CD4-positive, alpha-beta T cell (primary cell): ENCODE data around the gene TTC28. TPM values are rescaled to one million over a fixed set of nuclear protein-coding genes. Genes with fewer than 3 reads are reported as not detected.

Source experiments
- ATAC-seq: fragments of 200-7000 bp; cut with Tn5 transposase; one replicate; pipeline ENCODE4 v1.10.0; 2022; ENCODE audit warnings: mild to moderate bottlenecking; ENCODE audit not compliant: poor library complexity
- CTCF ChIA-PET: fragments of 350-600 bp; sonication (Branson Sonifier 250); formaldehyde crosslinking; loops from one replicate; lab custom pipeline; 2021; ENCODE audit warnings: antibody characterized with exemption, inconsistent platforms; lab: Charles Lee
- POLR2A ChIA-PET: fragments of 350-600 bp; sonication (Branson Sonifier 250); formaldehyde crosslinking; loops from one replicate; lab custom pipeline; 2021; ENCODE audit warnings: antibody characterized with exemption, inconsistent platforms; lab: Charles Lee
- DNase-seq, 14 experiments: peaks; one replicate each; pipeline ENCODE4 v3.0.0-alpha.2; 2013 to 2020; ENCODE audit warnings: mixed read lengths in 2 of 14
- H3K27ac ChIP-seq, 2 donors: one replicate each; pipeline versions ENCODE4 v1.5.1 to v1.7.0; 2013; ENCODE audit warnings: low read length in 2 of 2, low read depth in 1 of 2, mild to moderate bottlenecking in 1 of 2
- H3K27me3 ChIP-seq, 2 experiments: 1 replicate in 1 of 2; 2 replicates in 1 of 2; pipeline versions ENCODE4 v1.6.1 to v1.7.0; 2013; ENCODE audit warnings: low read length in 2 of 2, control low read depth in 1 of 2, mild to moderate bottlenecking in 1 of 2, moderate library complexity in 1 of 2; ENCODE audit not compliant: insufficient read depth in 2 of 2, control insufficient read depth in 1 of 2
- H3K36me3 ChIP-seq: one replicate; pipeline ENCODE4 v1.6.1; 2013; ENCODE audit warnings: low read length, control low read depth; ENCODE audit not compliant: insufficient read depth
- H3K4me1 ChIP-seq: one replicate; pipeline ENCODE4 v1.6.1; 2013; ENCODE audit warnings: low read length, control low read depth; ENCODE audit not compliant: insufficient read depth
- H3K4me3 ChIP-seq: one replicate; pipeline ENCODE4 v1.5.1; 2013; ENCODE audit warnings: mild to moderate bottlenecking, low read length, moderate library complexity
- H3K9me3 ChIP-seq, 2 experiments: 1 replicate in 1 of 2; 2 replicates in 1 of 2; pipeline versions ENCODE4 v1.6.1 to v1.7.0; 2013; ENCODE audit warnings: low read length in 2 of 2, mild to moderate bottlenecking in 2 of 2, control low read depth in 1 of 2, moderate library complexity in 1 of 2; ENCODE audit not compliant: control insufficient read depth in 1 of 2, insufficient read depth in 1 of 2
- H3K27ac Mint-ChIP-seq: one replicate; pipeline ENCODE4 v1.8.0; 2020; ENCODE audit warnings: mixed read lengths
- H3K27me3 Mint-ChIP-seq: one replicate; pipeline ENCODE4 v1.8.0; 2021; ENCODE audit warnings: mixed read lengths
- H3K36me3 Mint-ChIP-seq: one replicate; pipeline ENCODE4 v1.8.0; 2021; ENCODE audit warnings: low read depth, mixed read lengths
- H3K4me1 Mint-ChIP-seq: one replicate; pipeline ENCODE4 v1.8.0; 2021; ENCODE audit warnings: low read depth, mixed read lengths
- H3K4me3 Mint-ChIP-seq: one replicate; pipeline ENCODE4 v1.8.0; 2020; ENCODE audit warnings: mild to moderate bottlenecking, mixed read lengths
- H3K9me3 Mint-ChIP-seq: one replicate; pipeline ENCODE4 v1.8.0; 2020; ENCODE audit warnings: mixed read lengths
- CTCF ChIP-seq: fragments of 200-600 bp; IDR thresholded peaks from one replicate; pipeline ENCODE4 v1.8.0; 2022; ENCODE audit warnings: antibody characterized with exemption, mild to moderate bottlenecking
- intact Hi-C, 2 experiments: fragments of 100-400 bp; cut with DNase I in 1 of 2; cut with micrococcal nuclease in 1 of 2; formaldehyde crosslinking; loops; one replicate each; pipeline versions ENCODE4 v1.15.1 to v1.9.0; 2023 to 2025; cut with DNase I, micrococcal nuclease
- total RNA-seq, 174 experiments: library from RNA in 2 of 174; stranded (reverse) in 2 of 174; gene quantifications; one replicate each; pipeline ENCODE4 v1.2.3 and lab custom pipeline; 2021 to 2026

TTC28 gene
- total RNA-seq, 2 experiments from 2014 or later: 4.6 to 5.7 TPM

- H3K9me3 Mint-ChIP-seq: peaks cover 4% of the 10 kb centered on the region
- Histone ChIP-seq H3K4me3 (no peak overlapping the region), H3K9me3 (no peaks in the 10 kb centered on the region), H3K36me3 (no peaks in the 10 kb centered on the region), H3K27me3 (no peaks in the 10 kb centered on the region), H3K27ac (no peak overlapping the region), H3K4me1 (no peaks in the 10 kb centered on the region)
- H3K4me3 Mint-ChIP-seq: no peak overlapping the region
- ATAC-seq (no peak), DNase-seq (no peak)
- no peaks in the 10 kb centered on the region for H3K4me1 Mint-ChIP-seq
- CTCF ChIA-PET: interaction anchor here (0.7 kb wide), 1 partner anchor 26 kb away, joined by 3 read pairs; no protein-coding TSS in a partner anchor
- no peak overlapping the region for H3K27ac Mint-ChIP-seq
- H3K27me3 Mint-ChIP-seq: no peaks in the 10 kb centered on the region
- peaks cover 35% of the 10 kb centered on the region for H3K36me3 Mint-ChIP-seq
- intact Hi-C loops: no loop called here
- TF ChIP-seq CTCF: no peak
- POLR2A ChIA-PET: interaction anchor here (0.5 kb wide), 1 partner anchor 1501 kb away, joined by 3 read pairs; no protein-coding TSS in a partner anchor
Observed at GRCh38 chr22:27970596-27971220, 708.9 kb downstream of the TTC28 start.

GRCh38 chr22:27966168-27967064 lies 713.2 kb downstream of the TTC28 start:
- POLR2A ChIA-PET: no interaction called here

More at GRCh38 chr22:27966168-27967064, 713.2 kb downstream of the TTC28 start:
- intact Hi-C loops: no loop called here
- CTCF ChIA-PET: no interaction called here
- Histone ChIP-seq H3K9me3 (no peaks in the 10 kb centered on the region), H3K36me3 (no peaks in the 10 kb centered on the region), H3K4me1 (no peaks in the 10 kb centered on the region), H3K27me3 (no peaks in the 10 kb centered on the region), H3K27ac (no peak overlapping the region), H3K4me3 (no peak overlapping the region)
- Mint-ChIP-seq H3K4me3 (no peak overlapping the region), H3K27ac (no peak overlapping the region), H3K9me3 (peaks cover 4% of the 10 kb centered on the region), H3K36me3 (peaks cover 26% of the 10 kb centered on the region), H3K27me3 (no peaks in the 10 kb centered on the region), H3K4me1 (no peaks in the 10 kb centered on the region)
- no peak for TF ChIP-seq CTCF
- ATAC-seq: no peak
- DNase-seq: no peak
